ENCODE results near the gene KHDC4. TPM values are rescaled to one million over a fixed set of nuclear protein-coding genes. Genes with fewer than 3 reads are reported as not detected.

The KHDC4 gene
- total RNA-seq, 1 donor from 2014 or later, result 14.6 TPM

DNA sequence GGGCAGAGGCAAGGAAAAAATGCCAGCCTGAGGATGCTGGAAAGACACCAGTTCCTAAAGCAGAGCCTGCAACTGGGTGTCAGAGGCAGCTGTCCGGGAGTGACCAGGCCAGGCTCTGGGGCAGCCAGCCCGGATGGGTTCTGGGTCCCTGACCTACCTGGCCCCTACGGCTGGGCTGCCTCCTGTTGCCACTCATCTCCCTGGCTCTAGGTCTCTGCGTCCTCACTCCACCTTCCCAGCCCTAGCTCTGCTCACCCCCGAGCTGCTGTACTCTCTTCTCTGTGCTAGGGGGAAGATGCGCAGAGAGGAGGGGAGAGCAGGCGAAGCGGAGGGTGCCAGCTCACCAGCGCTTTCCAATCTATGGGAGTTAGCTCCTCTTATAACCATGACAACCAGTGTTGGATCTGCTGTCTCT, 35.2 kb upstream of the KHDC4 start:
- DNase-seq (ENCODE audit: low read depth in 2 of 2), result no peak

DNA sequence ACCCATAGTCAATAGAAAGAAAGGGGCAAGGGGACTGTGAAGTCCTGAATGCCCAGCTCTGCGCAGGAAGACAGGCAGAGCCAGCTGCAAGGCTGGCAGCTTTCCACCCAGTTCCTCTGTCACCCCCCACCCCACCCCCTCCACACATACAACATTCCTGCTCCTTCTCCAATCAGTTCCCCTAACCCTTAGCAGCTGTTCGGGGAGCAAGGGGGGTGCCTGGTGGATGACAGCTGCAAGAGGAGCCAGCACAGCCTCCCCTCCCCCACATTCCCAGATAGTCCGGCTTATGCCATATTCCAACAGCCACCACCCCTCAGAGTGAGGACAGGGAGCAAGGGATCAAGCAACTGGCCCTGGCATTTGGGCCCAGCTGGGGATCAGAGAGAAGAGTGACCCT, 34.5 kb upstream of the KHDC4 start:
- no peak for DNase-seq (ENCODE audit: low read depth in 2 of 2)

DNA sequence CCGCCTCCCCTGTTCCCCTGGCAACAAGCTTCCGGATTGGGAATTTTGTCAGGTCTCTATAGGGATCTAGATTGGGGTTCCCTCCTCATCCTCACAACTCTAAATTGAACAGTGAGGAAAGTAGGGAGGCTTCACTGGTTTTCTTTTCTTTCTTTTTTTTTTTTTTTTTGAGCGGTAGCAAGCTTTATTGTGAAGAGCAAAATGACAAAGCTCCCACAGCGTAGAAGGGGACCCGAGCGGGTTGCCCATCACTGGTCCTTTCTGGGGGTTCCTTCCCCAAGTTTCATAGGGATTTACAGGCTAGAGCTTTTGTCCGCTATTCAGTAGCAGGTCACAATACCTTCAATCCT, 33.8 kb upstream of the KHDC4 start:
- no peak for DNase-seq (ENCODE audit: low read depth in 2 of 2)

DNA sequence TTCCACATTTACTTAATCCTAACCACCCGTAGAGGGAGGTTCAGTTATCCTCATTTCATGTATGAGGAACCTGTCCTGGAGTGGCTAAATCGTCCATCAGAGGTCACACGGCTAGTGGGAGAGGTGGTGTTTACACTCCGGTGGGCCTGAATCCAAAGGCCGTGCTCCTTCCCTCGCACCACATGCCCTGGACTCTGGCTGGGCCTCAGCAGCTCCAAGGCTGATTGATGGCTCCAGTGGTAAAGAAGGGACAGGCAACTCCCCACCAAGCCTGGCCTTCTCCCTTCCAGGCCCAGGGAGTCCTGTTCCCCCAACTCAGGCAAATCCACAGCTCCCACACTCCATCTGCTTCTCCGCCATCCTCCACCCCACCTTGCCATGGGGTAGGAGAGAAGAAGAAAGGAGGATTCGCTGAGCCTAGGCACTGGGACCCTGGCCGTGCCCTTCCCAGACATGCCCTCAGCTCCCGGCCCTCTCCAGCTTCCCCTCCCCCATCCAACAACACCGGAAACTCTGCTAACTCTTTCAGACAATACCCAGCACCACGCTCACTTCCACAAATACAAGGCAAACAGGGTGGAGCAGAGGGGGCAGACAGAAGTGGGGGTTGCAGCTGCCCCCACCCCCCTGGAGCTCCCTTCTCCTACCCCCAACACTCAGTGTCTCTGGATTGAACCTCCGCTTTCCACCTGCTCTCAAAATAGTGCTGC, 33.3 kb upstream of the KHDC4 start:
- peak; percentile 38 to 81 for DNase-seq (ENCODE audit: low read depth in 2 of 2)

DNA sequence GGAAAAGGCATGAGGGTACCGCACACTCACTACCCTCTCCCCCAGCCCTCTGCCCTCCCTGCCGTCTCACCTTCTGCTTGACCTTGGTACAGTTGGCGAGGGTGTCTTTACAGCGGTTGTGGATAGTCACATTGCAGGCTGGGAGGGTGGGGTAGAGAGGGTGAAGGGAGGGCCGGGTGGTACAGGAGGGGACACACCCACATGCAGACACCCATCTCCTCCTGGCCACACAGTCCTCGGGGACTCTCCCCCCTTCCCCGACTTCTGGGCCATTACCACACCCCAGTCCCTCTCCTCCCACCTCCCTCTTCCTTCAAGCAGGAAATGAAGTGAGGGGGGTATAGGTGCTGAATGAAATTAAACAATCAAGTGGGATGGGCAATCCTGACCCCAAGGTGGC, 32.5 kb upstream of the KHDC4 start:
- no peak for DNase-seq (ENCODE audit: low read depth in 2 of 2)

DNA sequence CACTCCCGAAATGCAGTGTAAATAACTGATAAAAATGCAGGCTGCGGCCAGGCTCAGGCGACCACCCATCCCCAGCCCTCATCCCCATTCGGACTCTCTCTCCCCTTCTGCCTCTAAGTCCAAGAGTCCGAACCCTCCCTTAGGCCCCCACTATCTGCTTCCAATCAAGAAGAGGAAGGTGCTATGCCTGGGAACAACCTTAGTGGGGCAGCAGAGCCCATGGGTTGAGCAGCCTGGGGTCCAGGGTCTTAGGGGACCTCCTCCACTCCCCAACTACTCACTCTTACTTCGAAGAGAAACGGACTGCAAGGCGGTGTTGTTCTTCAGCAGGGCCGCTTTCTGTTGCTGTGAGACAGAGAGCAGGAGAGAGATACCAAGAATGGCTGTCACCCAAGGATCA, 31.9 kb upstream of the KHDC4 start:
- no peak for DNase-seq (ENCODE audit: low read depth in 2 of 2)

DNA sequence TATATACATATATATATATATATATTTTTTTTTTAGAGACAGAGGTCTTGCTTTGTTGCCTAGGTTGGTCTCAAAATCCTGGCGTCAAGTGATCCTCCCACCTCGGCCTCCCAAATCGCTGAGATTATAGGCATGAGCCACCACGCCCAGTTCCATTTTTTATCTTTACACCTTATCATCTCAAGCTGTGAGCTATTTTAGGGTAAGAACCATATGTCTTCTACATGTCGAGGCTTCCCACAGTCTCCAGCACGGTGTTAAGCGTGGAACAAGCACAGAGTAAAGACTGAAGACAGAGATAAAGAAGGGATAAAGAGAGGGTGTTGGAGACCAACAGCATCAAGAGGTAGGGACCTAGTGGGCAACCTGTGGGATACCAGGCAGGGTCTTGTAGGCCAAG, 30.0 kb upstream of the KHDC4 start:
- no peak for DNase-seq (ENCODE audit: low read depth in 2 of 2)

DNA sequence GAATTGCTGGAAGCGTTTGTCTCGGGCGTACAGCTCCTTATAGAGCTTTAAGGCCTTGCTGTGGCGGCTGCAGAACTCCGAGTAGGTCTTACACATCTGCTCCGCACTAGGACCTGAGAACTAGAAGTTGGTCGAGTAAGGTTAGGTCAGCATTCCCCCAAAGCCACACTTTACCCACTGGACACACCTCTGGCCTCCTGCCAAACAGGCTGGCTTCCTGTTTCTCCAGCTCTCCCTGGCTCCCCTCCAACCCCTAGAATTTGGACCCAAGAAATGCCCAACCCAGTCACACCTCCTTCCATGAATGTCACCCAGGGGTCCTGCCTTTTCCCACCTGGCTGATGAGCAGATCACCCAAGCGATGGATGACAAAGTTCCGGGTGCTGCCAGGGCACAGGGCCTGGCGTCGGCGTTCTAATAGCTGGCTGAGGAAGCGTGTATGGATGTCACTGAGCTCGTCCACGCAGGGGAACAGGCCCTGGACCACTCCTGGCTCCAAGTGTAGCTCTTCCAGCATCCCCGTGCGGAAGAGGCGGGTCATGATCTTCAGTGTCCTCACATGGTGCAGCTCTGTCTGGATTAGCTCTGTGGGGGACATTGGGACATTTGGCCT, 28.5 kb upstream of the KHDC4 start:
- peak in 1 of 2 donors; percentile 59 for DNase-seq (ENCODE audit: low read depth in 2 of 2)

DNA sequence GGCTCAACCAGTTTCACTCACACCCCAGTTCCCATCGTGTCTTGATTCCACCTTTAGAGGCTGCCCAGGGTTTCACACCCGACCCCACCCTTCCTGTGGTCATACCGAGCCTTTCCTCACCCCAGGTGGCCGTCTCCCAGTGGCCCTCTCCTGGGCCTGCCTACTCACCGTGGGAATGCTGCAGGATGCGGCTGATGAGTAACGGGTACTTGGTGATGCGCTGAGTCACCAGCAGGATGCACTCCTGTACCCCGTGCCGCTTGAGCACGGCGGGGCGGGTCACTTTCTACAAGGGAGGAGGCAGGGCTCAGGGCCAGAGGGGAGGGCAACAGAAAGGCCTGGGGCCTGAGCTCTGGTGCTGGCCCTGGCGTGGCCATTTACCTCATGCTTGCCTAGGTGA, 27.7 kb upstream of the KHDC4 start:
- DNase-seq (ENCODE audit: low read depth in 2 of 2), result peak; percentile 85 to 98

DNA sequence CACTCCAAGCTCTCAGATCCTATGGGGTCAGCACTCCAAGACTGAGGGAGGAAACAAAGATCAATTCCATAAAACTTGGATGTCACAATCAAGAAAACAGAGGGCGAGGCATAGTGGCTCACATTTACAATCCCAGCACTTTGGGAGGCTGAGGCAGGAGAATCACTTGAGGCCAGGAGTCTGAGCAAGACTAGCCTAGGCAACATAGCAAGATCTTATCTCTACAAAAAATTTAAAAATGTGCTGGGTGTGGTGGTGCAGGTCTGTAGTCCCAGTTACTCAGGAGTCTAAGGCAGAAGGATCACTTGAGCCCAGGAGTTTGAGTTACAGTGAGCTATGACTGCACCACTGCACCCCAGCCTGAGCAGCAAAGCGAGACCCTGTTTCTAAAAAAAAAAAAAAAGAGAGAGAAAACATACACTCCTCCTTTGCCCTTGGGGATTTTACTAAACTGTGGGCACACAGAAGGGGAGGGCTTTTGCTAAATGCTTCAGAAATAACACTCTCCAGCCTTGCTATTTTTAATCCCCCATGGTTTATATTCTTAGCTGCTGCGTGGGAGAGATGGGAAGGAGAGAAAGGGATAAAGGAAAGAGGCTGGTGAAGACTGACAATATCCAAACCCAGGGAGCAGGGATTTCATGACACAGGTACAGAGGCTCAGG, 26.0 kb upstream of the KHDC4 start:
- DNase-seq (ENCODE audit: low read depth in 2 of 2), result no peak

DNA sequence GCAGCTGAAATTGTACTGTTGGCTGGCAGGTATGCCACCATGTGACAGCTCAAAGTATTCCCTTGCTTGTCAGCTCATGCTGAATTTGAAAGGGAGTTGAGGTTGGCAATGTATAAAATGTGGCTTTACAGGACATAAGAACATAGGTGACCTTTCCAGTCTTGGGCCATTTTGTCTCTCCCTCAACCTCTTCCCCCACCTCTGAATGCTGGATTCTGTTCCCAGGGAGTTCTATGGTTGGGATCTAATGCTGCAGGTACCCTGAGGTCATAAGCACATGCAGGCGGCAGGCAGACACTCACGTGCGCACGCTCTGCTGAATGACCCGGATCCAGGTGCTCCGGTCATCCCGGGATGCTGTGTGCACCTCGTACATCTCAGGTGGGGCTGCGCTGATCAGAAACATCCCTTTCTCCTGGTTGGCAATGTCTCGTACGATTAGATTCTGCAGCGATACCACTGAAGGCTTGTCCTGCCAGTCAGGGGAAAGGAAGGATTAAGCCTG, 23.2 kb upstream of the KHDC4 start:
- DNase-seq (ENCODE audit: low read depth in 2 of 2), result no peak

DNA sequence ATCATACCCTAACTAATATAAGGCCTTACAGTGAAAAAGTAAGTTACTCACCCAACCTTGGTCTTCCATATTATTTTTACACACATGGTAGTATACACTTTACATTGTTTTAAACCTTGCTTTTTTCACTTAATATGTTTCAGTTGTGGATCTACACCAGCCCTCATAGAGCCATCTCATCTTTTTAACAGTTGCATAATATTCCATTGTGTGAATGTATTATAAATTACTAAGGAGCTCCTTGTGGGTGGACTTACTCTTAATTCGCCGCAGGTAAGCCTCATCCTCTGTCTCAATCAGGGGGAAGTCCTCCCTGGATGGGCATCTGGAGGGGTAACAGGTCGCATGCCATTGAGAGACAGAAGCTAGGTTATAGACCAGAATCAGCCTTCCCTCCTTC, 20.4 kb upstream of the KHDC4 start:
- DNase-seq (ENCODE audit: low read depth in 2 of 2), result no peak

DNA sequence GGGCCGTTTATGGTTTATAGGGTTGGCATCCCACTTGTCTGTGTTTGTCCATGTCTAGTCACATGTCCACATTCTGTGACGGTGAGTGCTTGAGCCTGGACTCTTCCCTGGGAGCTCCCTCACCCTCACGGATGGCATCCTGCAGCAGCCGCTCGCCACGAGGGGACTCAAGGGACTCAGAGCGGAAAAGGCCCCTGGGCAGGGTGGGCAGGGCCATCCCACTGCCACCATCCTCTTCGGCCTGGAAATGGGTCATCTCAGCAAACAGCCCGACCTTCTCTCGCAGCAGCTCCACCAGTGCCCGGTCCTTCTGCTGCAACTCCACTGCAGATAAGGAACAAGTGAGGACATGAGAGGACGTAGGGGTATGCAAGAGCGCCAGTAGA, 18.3 kb upstream of the KHDC4 start:
- DNase-seq (ENCODE audit: low read depth in 2 of 2), result no peak

DNA sequence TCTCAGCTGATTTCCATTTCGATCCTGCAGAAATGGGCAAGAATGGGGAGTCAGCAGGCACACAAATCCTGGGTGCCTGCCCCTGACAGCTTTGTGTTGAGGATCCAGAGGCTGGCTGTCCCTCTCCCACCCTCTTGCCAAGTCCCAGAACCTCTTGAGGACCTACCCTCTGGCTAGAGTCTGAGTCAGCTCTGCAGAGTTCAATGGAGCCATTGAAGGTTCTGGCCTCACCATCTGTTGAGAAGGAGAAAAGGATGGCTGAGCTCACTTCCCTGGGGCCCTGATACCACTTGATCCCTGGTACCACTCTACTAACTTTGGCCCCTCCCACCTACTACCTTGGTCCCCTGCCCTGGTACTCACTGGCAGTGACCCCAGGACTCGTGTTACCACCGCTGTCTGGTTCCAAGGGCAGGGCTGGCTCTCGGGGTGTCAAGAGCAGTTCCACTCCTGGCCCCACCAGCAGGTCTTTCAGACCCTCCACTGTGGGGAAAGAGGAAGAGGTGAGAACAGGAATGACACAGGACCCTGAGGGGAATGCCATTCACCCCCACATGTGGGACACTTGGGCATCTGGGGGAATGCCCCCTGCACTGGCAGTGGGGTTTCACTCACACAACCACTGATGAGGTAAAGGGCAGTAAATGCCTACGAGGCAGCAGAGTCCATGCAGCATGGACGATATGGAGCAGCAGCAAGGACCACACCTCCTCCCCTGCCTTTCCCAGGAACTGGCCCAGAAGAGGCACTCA, 17.7 kb upstream of the KHDC4 start:
- no peak for DNase-seq (ENCODE audit: low read depth in 2 of 2)

DNA sequence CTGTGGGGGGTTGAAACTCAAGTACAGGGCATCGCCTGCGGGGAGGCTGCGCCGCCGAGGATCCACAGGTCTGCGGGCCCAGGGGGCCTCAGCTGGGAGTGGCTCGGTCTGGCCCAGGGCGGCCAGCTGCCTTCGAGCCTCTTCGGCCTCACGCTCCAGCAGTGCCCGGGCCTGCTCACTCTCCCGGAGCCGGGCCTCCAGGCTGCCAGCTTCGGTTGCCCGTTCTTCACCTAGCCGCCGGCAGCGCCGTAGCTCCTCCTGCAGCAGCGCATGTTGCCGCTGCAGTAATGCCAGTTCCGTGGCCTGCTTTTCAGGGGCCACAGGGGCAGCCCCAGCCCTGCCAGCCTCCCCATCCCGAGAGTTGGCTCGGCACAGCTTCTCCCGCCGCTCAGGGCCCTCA, 16.6 kb upstream of the KHDC4 start:
- DNase-seq (ENCODE audit: low read depth in 2 of 2), result no peak

DNA sequence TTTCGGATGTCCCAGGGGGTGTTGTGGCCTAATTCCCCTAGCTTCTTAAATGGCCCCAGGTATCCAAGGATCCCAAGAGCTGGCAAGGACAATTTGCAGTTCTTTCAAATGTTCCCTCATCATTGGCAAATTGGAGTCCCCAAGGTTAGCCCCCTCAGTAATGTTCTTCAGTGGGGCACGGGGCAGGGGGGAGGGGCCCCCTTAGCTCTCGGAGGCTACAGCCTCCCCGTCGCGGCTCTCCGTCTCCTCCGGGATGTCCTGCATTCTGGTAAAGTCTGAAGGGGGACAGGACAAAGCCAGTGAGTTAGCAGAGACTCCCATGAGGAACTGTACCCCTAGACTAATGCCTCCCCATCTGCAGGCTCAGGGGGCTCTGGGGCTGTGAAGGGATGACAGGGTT, 13.5 kb upstream of the KHDC4 start:
- DNase-seq (ENCODE audit: low read depth in 2 of 2), result no peak

DNA sequence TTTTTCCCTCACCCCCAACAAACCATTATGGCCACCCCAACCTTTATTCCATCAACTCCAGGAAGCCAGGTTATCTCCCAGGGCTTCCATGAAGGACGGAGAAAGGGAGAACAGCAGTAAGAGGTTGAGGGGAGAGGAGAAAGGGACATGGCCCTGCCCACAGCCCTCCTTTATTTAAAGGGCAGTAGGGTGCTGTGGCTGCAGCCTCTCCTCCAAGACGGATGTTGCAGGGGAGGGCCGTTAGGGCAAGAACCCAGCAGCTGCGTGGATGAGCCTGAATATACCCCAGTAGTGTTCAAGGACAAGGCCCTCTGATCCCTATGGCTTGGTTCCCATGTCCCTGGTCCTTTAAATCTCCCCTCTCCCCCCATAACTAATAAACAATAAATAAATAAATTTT, 13.1 kb upstream of the KHDC4 start:
- DNase-seq (ENCODE audit: low read depth in 2 of 2), result no peak

DNA sequence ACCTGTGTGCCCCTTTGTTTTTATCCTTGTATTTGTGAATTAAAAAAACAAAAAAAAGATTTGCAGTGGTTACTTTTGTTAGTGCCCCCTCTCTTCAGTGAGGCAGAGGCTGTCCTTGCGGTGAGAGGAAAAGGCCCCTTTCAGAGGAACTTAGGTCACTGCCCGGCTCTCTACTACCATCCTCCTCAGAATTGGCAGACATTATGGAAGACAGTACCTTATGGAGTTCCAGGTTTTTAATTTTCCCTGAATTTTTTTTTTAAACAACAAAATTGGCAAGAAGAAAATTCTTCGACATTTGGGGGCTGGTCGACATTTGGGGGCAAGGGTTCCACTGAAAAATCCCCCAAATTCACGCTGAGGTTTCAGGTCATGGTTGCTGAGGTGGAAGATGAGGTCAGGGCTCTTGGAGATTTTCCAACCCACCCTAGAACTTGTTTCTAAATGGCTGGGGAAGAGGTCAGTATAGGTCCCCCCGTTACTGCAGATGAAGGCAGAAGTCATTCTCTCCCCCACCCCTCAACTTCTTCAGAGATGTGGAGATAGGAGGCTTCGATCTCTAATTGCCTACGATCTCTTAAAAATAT, 12.5 kb upstream of the KHDC4 start:
- DNase-seq (ENCODE audit: low read depth in 2 of 2), result no peak

DNA sequence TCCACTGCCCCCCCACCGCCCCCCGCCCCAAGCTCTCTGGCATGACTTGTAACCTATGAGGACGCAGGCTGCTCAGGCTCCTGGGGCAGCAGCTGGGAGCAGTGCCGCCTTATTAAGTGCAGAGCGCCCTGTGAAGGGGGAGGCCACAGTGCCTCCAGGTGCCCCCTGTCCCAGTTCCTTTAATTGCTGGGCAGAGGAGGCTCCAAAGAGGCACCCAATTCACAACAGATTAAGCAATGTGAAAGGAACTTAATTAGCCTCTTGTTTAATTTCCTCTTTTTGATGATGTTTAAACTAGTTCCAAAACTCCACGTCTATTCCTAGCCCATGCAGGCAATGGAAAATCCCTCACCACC, 10.2 kb upstream of the KHDC4 start:
- DNase-seq (ENCODE audit: low read depth in 2 of 2), result no peak

DNA sequence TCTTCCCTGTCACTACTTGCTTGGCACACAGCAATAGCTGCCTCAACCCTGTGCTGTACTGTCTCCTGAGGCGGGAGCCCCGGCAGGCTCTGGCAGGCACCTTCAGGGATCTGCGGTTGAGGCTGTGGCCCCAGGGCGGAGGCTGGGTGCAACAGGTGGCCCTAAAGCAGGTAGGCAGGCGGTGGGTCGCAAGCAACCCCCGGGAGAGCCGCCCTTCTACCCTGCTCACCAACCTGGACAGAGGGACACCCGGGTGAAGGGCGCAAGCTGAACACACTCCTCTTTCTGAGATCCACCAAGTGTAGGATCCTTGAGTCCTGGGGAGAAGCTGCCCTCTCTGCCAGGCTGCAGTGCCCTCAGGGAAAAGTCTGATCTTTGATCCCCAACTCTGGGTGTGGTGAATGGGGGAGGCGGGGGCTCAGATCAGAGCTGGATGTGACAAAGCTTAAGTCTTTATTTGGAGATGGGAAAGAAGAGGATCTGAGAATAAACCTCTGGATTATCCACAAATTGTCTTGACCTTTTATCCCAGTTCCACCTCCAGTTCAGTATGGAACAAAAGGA, 8.4 kb upstream of the KHDC4 start:
- no peak for DNase-seq (ENCODE audit: low read depth in 2 of 2)

DNA sequence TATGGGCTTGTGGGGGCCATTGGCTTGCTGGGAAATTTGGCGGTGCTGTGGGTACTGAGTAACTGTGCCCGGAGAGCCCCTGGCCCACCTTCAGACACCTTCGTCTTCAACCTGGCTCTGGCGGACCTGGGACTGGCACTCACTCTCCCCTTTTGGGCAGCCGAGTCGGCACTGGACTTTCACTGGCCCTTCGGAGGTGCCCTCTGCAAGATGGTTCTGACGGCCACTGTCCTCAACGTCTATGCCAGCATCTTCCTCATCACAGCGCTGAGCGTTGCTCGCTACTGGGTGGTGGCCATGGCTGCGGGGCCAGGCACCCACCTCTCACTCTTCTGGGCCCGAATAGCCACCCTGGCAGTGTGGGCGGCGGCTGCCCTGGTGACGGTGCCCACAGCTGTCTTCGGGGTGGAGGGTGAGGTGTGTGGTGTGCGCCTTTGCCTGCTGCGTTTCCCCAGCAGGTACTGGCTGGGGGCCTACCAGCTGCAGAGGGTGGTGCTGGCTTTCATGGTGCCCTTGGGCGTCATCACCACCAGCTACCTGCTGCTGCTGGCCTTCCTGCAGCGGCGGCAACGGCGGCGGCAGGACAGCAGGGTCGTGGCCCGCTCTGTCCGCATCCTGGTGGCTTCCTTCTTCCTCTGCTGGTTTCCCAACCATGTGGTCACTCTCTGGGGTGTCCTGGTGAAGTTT, 7.8 kb upstream of the KHDC4 start:
- DNase-seq (ENCODE audit: low read depth in 2 of 2), result no peak
